ENCODE results near the gene ASIC4.

GRCh38 chr2:219530048-219530963 is 16.0 kb downstream of the ASIC4 start:
- TF ChIP-seq KLF12 (CRISPR knock-in tag; IDR thresholded peaks at IDR 0.05; ENCODE audit: borderline replicate concordance) (no peak), EP300 (IDR thresholded peaks at IDR 0.05; ENCODE audit: low read depth in 2 of 2, low read length in 2 of 2) (no peak), EP300 (CRISPR knock-in tag; IDR thresholded peaks at IDR 0.05; ENCODE audit: borderline replicate concordance) (no peak), POLR2A (IDR thresholded peaks at IDR 0.05; ENCODE audit: insufficient read depth in 1 of 2, low read depth in 2 of 2, low read length in 2 of 2) (no peak), ZNF788 (CRISPR knock-in tag; IDR thresholded peaks at IDR 0.05; ENCODE audit: borderline replicate concordance) (no peak), AFF4 (CRISPR knock-in tag; IDR thresholded peaks at IDR 0.05) (no peak), ZNF264 (CRISPR knock-in tag; IDR thresholded peaks at IDR 0.05) (no peak), POLR2AphosphoS5 (IDR thresholded peaks at IDR 0.05; ENCODE audit: low read depth, low read length) (no peak), NFRKB (IDR thresholded peaks at IDR 0.05) (no peak), BHLHE40 (IDR thresholded peaks at IDR 0.05; ENCODE audit: low read length) (peak; percentile 24; the same call in 1 of the 2 replicates), STAT6 (CRISPR knock-in tag; IDR thresholded peaks at IDR 0.05; ENCODE audit: borderline replicate concordance) (no peak)
- TF ChIP-seq, protein P1, sequence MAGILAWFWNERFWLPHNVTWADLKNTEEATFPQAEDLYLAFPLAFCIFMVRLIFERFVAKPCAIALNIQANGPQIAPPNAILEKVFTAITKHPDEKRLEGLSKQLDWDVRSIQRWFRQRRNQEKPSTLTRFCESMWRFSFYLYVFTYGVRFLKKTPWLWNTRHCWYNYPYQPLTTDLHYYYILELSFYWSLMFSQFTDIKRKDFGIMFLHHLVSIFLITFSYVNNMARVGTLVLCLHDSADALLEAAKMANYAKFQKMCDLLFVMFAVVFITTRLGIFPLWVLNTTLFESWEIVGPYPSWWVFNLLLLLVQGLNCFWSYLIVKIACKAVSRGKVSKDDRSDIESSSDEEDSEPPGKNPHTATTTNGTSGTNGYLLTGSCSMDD (CRISPR knock-in tag; IDR thresholded peaks at IDR 0.05): no peak
- TF ChIP-seq, protein P2, sequence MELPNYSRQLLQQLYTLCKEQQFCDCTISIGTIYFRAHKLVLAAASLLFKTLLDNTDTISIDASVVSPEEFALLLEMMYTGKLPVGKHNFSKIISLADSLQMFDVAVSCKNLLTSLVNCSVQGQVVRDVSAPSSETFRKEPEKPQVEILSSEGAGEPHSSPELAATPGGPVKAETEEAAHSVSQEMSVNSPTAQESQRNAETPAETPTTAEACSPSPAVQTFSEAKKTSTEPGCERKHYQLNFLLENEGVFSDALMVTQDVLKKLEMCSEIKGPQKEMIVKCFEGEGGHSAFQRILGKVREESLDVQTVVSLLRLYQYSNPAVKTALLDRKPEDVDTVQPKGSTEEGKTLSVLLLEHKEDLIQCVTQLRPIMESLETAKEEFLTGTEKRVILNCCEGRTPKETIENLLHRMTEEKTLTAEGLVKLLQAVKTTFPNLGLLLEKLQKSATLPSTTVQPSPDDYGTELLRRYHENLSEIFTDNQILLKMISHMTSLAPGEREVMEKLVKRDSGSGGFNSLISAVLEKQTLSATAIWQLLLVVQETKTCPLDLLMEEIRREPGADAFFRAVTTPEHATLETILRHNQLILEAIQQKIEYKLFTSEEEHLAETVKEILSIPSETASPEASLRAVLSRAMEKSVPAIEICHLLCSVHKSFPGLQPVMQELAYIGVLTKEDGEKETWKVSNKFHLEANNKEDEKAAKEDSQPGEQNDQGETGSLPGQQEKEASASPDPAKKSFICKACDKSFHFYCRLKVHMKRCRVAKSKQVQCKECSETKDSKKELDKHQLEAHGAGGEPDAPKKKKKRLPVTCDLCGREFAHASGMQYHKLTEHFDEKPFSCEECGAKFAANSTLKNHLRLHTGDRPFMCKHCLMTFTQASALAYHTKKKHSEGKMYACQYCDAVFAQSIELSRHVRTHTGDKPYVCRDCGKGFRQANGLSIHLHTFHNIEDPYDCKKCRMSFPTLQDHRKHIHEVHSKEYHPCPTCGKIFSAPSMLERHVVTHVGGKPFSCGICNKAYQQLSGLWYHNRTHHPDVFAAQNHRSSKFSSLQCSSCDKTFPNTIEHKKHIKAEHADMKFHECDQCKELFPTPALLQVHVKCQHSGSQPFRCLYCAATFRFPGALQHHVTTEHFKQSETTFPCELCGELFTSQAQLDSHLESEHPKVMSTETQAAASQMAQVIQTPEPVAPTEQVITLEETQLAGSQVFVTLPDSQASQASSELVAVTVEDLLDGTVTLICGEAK (IDR thresholded peaks at IDR 0.05): no peak
- TF ChIP-seq, protein P2 (CRISPR knock-in tag; IDR thresholded peaks at IDR 0.05): 0 out of 2 replicates have a peak, but pooled peaks have one; percentile 11

Data from HepG2 (cell line).